Psoas muscle (tissue), 8 donors: ENCODE data around the gene SERPINB6. TPM values are rescaled to one million over a fixed set of nuclear protein-coding genes. Genes with fewer than 3 reads are reported as not detected.

ENCODE experiments used
- ATAC-seq, 4 donors: fragments of 200-7000 bp; cut with Tn5 transposase; one replicate each; pipeline ENCODE4 v1.9.1; 2020; ENCODE audit warnings: moderate library complexity in 3 of 4, mild to moderate bottlenecking in 2 of 4
- DNase-seq, 2 donors: peaks; one replicate each; pipeline ENCODE4 v3.0.0-alpha.2; 2020
- H3K27ac ChIP-seq: fragments of 200-600 bp; one replicate; pipeline ENCODE4 v1.8.0; 2022
- H3K27me3 ChIP-seq, 3 donors: fragments of 200-600 bp in 1 of 3; one replicate each; pipeline versions ENCODE4 v1.6.1 to v1.8.0; 2013 to 2022; ENCODE audit warnings: low read length in 2 of 3, mild to moderate bottlenecking in 2 of 3, moderate library complexity in 1 of 3; ENCODE audit not compliant: insufficient read depth in 3 of 3
- H3K36me3 ChIP-seq, 2 donors: fragments of 200-600 bp in 1 of 2; one replicate each; pipeline versions ENCODE4 v1.6.1 to v1.8.0; 2013 to 2022; ENCODE audit warnings: low read depth in 1 of 2, mild to moderate bottlenecking in 1 of 2, moderate library complexity in 1 of 2; ENCODE audit not compliant: insufficient read depth in 1 of 2
- H3K4me1 ChIP-seq: fragments of 200-600 bp; one replicate; pipeline ENCODE4 v1.8.0; 2022
- H3K4me3 ChIP-seq: fragments of 200-600 bp; one replicate; pipeline ENCODE4 v1.8.0; 2022; ENCODE audit warnings: mild to moderate bottlenecking
- H3K9me3 ChIP-seq: fragments of 200-600 bp; one replicate; pipeline ENCODE4 v1.8.0; 2022
- WGBS, 3 donors: extraction: QIAGEN DNeasy Blood & Tissue Kit; methylation state at CpG; one replicate each; pipeline versions ENCODE4 v1.1.6 to v1.1.7; 2013; 5-methylcytosine and 5-hydroxymethylcytosine counted together
- intact Hi-C, 2 donors: fragments of 100-400 bp; cut with DNase I; formaldehyde crosslinking; loops; one replicate each; pipeline versions ENCODE4 v1.11.0 to v1.14.2; 2022
- polyA plus RNA-seq, 3 donors: library from polyadenylated mRNA; stranded (reverse); fragments of 200-250 nt; gene quantifications; one replicate each; pipeline ENCODE4 v1.2.3, GENCODE V29; 2013
- total RNA-seq, 4 donors: library from RNA; stranded (reverse); fragmentation: NEBNext Ultra II Directional in 2 of 4; extraction: Animal tissue kit (Norgen Biotek cat#: 25700) in 2 of 4; gene quantifications; one replicate each; pipeline versions ENCODE4 v1.2.1 to v1.2.4, GENCODE V29; 2021 to 2023
- TF ChIP-seq, protein P1 (sequence below): fragments of 200-600 bp; IDR thresholded peaks from one replicate; pipeline ENCODE4 v1.8.0; 2022; ENCODE audit warnings: antibody characterized with exemption
- donor health status: healthy with polysubstance abuse.
- donor health status: DM: no; HTN: no; CAD: no; lungs with moderate emphysema.
- donor health status: Bipolar disorder and iron deficiency.
- donor health status: healthy.
- donor health status: DM: yes; HTN: yes; CAD: no.
- donor health status: DM: no; HTN: no; CAD: no.
- donor health status: DM: no; HTN: no; CAD: no.
- donor health status: DM: yes; HTN: yes; CAD: no.

SERPINB6 gene
- total and polyA plus RNA-seq, 7 donors: 92.3 to 239 (median 165) TPM

DNA sequence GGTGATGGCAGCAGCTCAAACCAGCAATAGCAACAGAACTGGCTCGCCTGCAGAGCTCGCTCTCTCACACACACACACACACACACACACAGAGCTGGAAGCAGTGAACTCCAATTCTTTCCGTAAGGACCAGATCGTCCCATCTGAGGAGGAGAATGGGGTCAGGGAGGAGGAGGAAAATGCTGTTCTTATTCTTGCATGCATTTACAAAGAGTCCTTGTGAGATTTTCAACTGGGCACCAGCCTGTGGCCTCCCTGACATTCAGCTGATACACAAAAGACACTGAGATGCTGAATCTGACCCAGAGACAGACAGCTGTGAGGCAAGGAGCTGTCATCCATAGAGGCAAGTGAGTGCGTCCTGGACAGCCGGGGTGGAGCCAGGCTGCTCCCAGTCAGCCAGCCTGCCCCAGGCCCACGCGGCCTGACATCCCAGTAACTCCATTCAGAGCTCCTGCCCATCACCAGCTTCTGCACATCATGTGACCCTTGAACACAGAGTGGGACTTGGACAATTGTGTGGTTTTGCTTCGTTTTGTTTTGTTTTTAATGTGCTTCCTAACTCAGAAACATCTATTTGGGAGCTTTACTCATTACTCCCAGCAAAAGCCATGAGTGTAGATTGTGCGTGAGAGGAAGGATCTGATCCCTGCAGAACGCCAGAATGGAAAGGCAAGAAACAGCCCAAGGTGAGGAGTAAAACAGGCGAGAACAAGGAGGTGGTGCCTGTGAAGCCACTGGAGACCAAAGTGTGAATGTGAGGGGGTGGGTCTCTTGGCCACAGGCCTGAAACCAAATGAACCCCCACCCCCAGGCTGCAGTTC lies 70.3 kb downstream of the SERPINB6 start:
- Histone ChIP-seq H3K4me1 (peaks cover 7% of the 10 kb centered on the region), H3K9me3 (no peaks in the 10 kb centered on the region), H3K36me3 (peaks cover 0 to 16% of the 10 kb centered on the region in 2 donors), H3K27ac (no peak overlapping the region), H3K27me3 (no peaks in the 10 kb centered on the region), H3K4me3 (peak overlapping the region; percentile 34)
- intact Hi-C loops: no loop called here
- ATAC-seq: no peak
- WGBS, 3 donors: 47 to 65% (median 61%) methylated on average over 12 of the region's 12 CpGs
- no peak for DNase-seq
- TF ChIP-seq, protein P1, sequence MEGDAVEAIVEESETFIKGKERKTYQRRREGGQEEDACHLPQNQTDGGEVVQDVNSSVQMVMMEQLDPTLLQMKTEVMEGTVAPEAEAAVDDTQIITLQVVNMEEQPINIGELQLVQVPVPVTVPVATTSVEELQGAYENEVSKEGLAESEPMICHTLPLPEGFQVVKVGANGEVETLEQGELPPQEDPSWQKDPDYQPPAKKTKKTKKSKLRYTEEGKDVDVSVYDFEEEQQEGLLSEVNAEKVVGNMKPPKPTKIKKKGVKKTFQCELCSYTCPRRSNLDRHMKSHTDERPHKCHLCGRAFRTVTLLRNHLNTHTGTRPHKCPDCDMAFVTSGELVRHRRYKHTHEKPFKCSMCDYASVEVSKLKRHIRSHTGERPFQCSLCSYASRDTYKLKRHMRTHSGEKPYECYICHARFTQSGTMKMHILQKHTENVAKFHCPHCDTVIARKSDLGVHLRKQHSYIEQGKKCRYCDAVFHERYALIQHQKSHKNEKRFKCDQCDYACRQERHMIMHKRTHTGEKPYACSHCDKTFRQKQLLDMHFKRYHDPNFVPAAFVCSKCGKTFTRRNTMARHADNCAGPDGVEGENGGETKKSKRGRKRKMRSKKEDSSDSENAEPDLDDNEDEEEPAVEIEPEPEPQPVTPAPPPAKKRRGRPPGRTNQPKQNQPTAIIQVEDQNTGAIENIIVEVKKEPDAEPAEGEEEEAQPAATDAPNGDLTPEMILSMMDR: no peak

DNA sequence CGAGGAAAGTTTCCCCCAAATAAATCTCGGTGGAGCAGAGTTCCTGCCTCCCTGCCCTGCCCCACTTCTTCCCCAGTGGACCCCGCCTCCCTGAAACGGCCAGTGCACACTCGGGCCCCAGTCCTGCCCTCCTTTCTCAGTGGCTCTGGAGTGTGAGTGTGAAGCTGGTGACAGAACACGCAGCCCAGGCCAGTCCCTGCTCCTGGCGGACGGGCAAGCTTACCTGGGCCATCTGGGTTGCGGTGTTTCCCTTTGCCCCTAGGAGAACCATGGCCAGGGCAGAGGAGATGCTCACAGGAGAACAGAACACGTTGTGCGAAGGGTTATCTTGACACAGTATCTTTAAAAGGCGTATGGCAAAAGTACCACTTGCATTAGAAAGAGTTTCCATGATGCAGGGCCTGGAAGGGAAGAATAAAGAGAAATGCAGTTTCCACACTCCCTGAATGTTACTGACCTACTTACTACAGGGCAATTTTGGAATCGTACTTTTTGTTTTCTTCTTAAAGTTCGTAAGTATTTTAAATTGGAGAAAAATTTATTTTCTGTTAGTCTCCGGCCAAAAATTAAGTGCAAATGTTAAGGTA lies 71.1 kb downstream of the SERPINB6 start:
- intact Hi-C loops: no loop called here
- no peaks in the 10 kb centered on the region for H3K27me3 ChIP-seq
- no peak overlapping the region for H3K4me3 ChIP-seq
- H3K27ac ChIP-seq: no peak overlapping the region
- no peaks in the 10 kb centered on the region for H3K9me3 ChIP-seq
- H3K36me3 ChIP-seq: peaks cover 0 to 22% of the 10 kb centered on the region in 2 donors
- 61 to 73% (median 64%) methylated on average over 15 of the region's 15 CpGs for WGBS, 3 donors
- ATAC-seq: no peak
- no peak for DNase-seq
- TF ChIP-seq, protein P1: no peak
- H3K4me1 ChIP-seq: peaks cover 7% of the 10 kb centered on the region

DNA sequence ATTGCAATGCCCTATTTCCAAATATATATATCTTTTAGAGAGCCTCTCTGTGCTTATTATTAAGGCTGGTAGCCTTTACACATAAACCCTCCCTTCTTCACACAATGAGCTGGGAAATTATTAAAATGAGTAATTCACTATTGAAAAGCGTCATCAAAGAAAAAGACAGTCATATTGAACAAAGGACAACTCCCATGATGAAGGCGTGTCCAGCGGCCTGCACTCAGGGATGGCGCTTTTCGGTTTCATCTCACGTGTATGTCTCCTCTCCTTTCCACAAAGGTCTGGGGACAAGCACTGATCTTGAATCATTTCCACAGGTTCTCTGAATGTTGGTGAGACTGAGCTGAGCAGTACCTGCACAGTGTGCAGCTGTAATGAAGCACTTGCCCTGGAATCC lies 71.8 kb downstream of the SERPINB6 start:
- TF ChIP-seq, protein P1: no peak
- no peak for DNase-seq
- peaks cover 7% of the 10 kb centered on the region for H3K4me1 ChIP-seq
- H3K27ac ChIP-seq: no peak overlapping the region
- H3K36me3 ChIP-seq: peaks cover 0 to 30% of the 10 kb centered on the region in 2 donors
- H3K4me3 ChIP-seq: no peak overlapping the region
- no peaks in the 10 kb centered on the region for H3K27me3 ChIP-seq
- intact Hi-C loops: no loop called here
- WGBS, 3 donors: 91 to 97% (median 93%) methylated on average over 6 of the region's 6 CpGs
- no peaks in the 10 kb centered on the region for H3K9me3 ChIP-seq
- ATAC-seq: no peak

Other genes starting within 250 kb of the SERPINB6 start
- 10 to 100 TPM in 1 of 4 donors, 1 to 10 TPM in 3; 1.2 to 23.4 (median 2.2) TPM for gene MYLK4, start 220.6 kb downstream of the SERPINB6 start, total RNA-seq
- 100 to 1,000 TPM in 1 of 3 donors, 10 to 100 TPM in 1, under 1 TPM in 1; 0.09 to 143 (median 30.0) TPM for gene MYLK4, start 220.6 kb downstream of the SERPINB6 start, polyA plus RNA-seq
- gene WRNIP1, start 206.2 kb downstream of the SERPINB6 start, total RNA-seq: 10 to 100 TPM; 26.5 to 53.3 (median 41.3) TPM
- 10 to 100 TPM; 38.0 to 73.9 (median 56.4) TPM for gene WRNIP1, start 206.2 kb downstream of the SERPINB6 start, polyA plus RNA-seq
- gene SERPINB1, start 129.7 kb downstream of the SERPINB6 start, total RNA-seq: 10 to 100 TPM; 10.2 to 62.0 (median 52.2) TPM
- gene SERPINB1, start 129.7 kb downstream of the SERPINB6 start, polyA plus RNA-seq: 100 to 1,000 TPM in 1 of 3 donors, 10 to 100 TPM in 2; 28.1 to 131 (median 33.4) TPM
- gene SERPINB9, start 68.3 kb downstream of the SERPINB6 start, total RNA-seq: 1 to 10 TPM; 1.9 to 3.1 (median 2.2) TPM
- gene SERPINB9, start 68.3 kb downstream of the SERPINB6 start, polyA plus RNA-seq: 1 to 10 TPM in 2 of 3 donors, under 1 TPM in 1; 0.74 to 1.1 (median 1.0) TPM
- 100 to 1,000 TPM in 2 of 4 donors, 10 to 100 TPM in 2; 42.8 to 129 (median 101) TPM for gene NQO2, start 28.3 kb upstream of the SERPINB6 start, total RNA-seq
- gene NQO2, start 28.3 kb upstream of the SERPINB6 start, polyA plus RNA-seq: 100 to 1,000 TPM in 2 of 3 donors, 10 to 100 TPM in 1; 80.1 to 201 (median 159) TPM
- 10 to 100 TPM in 1 of 4 donors, 1 to 10 TPM in 3; 6.2 to 10.4 (median 7.2) TPM for gene RIPK1, start 96.9 kb upstream of the SERPINB6 start, total RNA-seq
- 10 to 100 TPM in 1 of 3 donors, 1 to 10 TPM in 2; 5.6 to 10.6 (median 7.1) TPM for gene RIPK1, start 96.9 kb upstream of the SERPINB6 start, polyA plus RNA-seq
- gene BPHL, start 147.1 kb upstream of the SERPINB6 start, total RNA-seq: 10 to 100 TPM in 3 of 4 donors, 1 to 10 TPM in 1; 6.7 to 22.8 (median 13.5) TPM
- gene BPHL, start 147.1 kb upstream of the SERPINB6 start, polyA plus RNA-seq: 1 to 10 TPM; 6.8 to 9.0 (median 7.3) TPM
- 10 to 100 TPM; 25.3 to 58.0 (median 40.5) TPM for gene TUBB2A, start 186.0 kb upstream of the SERPINB6 start, total RNA-seq
- 10 to 100 TPM; 35.4 to 83.4 (median 47.1) TPM for gene TUBB2A, start 186.0 kb upstream of the SERPINB6 start, polyA plus RNA-seq